ENCODE results near the gene MAP4K1. TPM values are rescaled to one million over a fixed set of nuclear protein-coding genes. Genes with fewer than 3 reads are reported as not detected.

The MAP4K1 gene
- polyA plus RNA-seq, 3 donors, result 19.8 to 41.3 (median 22.4) TPM

GRCh38 chr19:38547421-38547820 lies 70.3 kb downstream of the MAP4K1 start:
- no peaks in the 10 kb centered on the region for H4K20me1 ChIP-seq (ENCODE audit: insufficient read depth, low read length)
- no peak overlapping the region for H3K4me2 ChIP-seq (replicated peaks; ENCODE audit: extremely low read depth, low read length, poor library complexity, severe bottlenecking)
- H3K9me3 ChIP-seq (replicated peaks in 1 of 2; ENCODE audit: control insufficient read depth in 1 of 2, insufficient read depth in 1 of 2, low read length in 2 of 2), result no peaks in the 10 kb centered on the region
- 100% methylated on average over 3 of the region's 5 CpGs for WGBS (ENCODE audit: insufficient coverage)
- Mint-ChIP-seq H3K4me3 (peak overlapping the region in 1 of 2 donors; percentile 7), H3K9me3 (no peaks in the 10 kb centered on the region), H3K36me3 (no peaks in the 10 kb centered on the region), H3K27ac (peak overlapping the region in 5 of 7 donors; percentile 21 to 75 (median 62)), H3K27me3 (ENCODE audit: low read depth in 3 of 3) (peaks cover 10 to 18% (median 12%) of the 10 kb centered on the region in 3 donors), H3K4me1 (peaks cover 25% of the 10 kb centered on the region)
- peaks cover 30 to 40% of the 10 kb centered on the region in 2 donors for H3K4me1 ChIP-seq (ENCODE audit: control insufficient read depth in 1 of 2, insufficient read depth in 2 of 2, low read length in 2 of 2)
- no peaks in the 10 kb centered on the region for H3K36me3 ChIP-seq (replicated peaks in 1 of 2; ENCODE audit: control insufficient read depth in 1 of 2, insufficient read depth in 2 of 2, low read length in 2 of 2)
- no peaks in the 10 kb centered on the region for H3K79me2 ChIP-seq (ENCODE audit: insufficient read depth, low read length)
- intact Hi-C loops (cut with micrococcal nuclease), result loop anchor here (5.0 to 10.0 kb wide), 2 partner anchors 85 to 87 kb away; no protein-coding TSS in a partner anchor
- no peak overlapping the region for H3K9ac ChIP-seq (ENCODE audit: insufficient read depth, low read length, poor library complexity, severe bottlenecking)
- DNase-seq, result peak; percentile 21 to 52 (median 29)
- H3K4me3 ChIP-seq (replicated peaks in 1 of 3; ENCODE audit: low read depth in 2 of 3, low read length in 3 of 3), result no peak overlapping the region
- H3K27ac ChIP-seq (ENCODE audit: low read depth in 1 of 2, low read length in 2 of 2), result peak overlapping the region in 1 of 2 donors; percentile 42
- H3K27me3 ChIP-seq (ENCODE audit: control insufficient read depth in 2 of 2, insufficient read depth in 2 of 2, low read length in 2 of 2), result no peaks in the 10 kb centered on the region
- no peak overlapping the region for H2AFZ ChIP-seq (ENCODE audit: insufficient read depth, low read depth, low read length, poor library complexity, severe bottlenecking)
- no peak for TF ChIP-seq CTCF (IDR thresholded peaks at IDR 0.05)

- H3K9me3 Mint-ChIP-seq, result no peaks in the 10 kb centered on the region
- Histone ChIP-seq H3K79me2 (ENCODE audit: insufficient read depth, low read length) (no peaks in the 10 kb centered on the region), H3K27me3 (ENCODE audit: control insufficient read depth in 2 of 2, insufficient read depth in 2 of 2, low read length in 2 of 2) (no peaks in the 10 kb centered on the region), H3K36me3 (replicated peaks in 1 of 2; ENCODE audit: control insufficient read depth in 1 of 2, insufficient read depth in 2 of 2, low read length in 2 of 2) (no peaks in the 10 kb centered on the region), H3K4me2 (replicated peaks; ENCODE audit: extremely low read depth, low read length, poor library complexity, severe bottlenecking) (no peak overlapping the region), H3K9me3 (replicated peaks in 1 of 2; ENCODE audit: control insufficient read depth in 1 of 2, insufficient read depth in 1 of 2, low read length in 2 of 2) (no peaks in the 10 kb centered on the region), H3K27ac (ENCODE audit: low read depth in 1 of 2, low read length in 2 of 2) (peak overlapping the region; percentile 9 to 20), H3K4me1 (ENCODE audit: control insufficient read depth in 1 of 2, insufficient read depth in 2 of 2, low read length in 2 of 2) (peaks cover 30 to 40% of the 10 kb centered on the region in 2 donors), H3K9ac (ENCODE audit: insufficient read depth, low read length, poor library complexity, severe bottlenecking) (no peak overlapping the region), H2AFZ (ENCODE audit: insufficient read depth, low read depth, low read length, poor library complexity, severe bottlenecking) (peak overlapping the region; percentile 75), H4K20me1 (ENCODE audit: insufficient read depth, low read length) (no peaks in the 10 kb centered on the region), H3K4me3 (replicated peaks in 1 of 3; ENCODE audit: low read depth in 2 of 3, low read length in 3 of 3) (no peak overlapping the region)
- peaks cover 3 to 12% (median 9%) of the 10 kb centered on the region in 3 donors for H3K27me3 Mint-ChIP-seq (ENCODE audit: low read depth in 3 of 3)
- intact Hi-C loops (cut with micrococcal nuclease), result loop anchor here (5.0 to 10.0 kb wide), 2 partner anchors 87 to 89 kb away; no protein-coding TSS in a partner anchor
- no peaks in the 10 kb centered on the region for H3K36me3 Mint-ChIP-seq
- TF ChIP-seq CTCF (IDR thresholded peaks at IDR 0.05), result no peak
- H3K4me1 Mint-ChIP-seq, result peaks cover 25% of the 10 kb centered on the region
- peak overlapping the region in 4 of 7 donors; percentile 60 to 90 (median 88) for H3K27ac Mint-ChIP-seq
- 83% methylated on average over 7 of the region's 8 CpGs for WGBS (ENCODE audit: insufficient coverage)
- no peak overlapping the region for H3K4me3 Mint-ChIP-seq
- DNase-seq, result no peak
These were observed 72.2 kb downstream of the MAP4K1 start for GRCh38 chr19:38545596-38545995.

All from CD14-positive monocyte (primary cell).